Right renal cortex interstitium (tissue), 3 donors: ENCODE results near the gene SPOCK1. TPM values are rescaled to one million over a fixed set of nuclear protein-coding genes. Genes with fewer than 3 reads are reported as not detected.

Source experiments
- DNase-seq, 3 donors: peaks; one replicate each; pipeline ENCODE4 v3.0.0-alpha.2; 2013; ENCODE audit warnings: low read depth in 3 of 3, low spot score in 2 of 3
- polyA plus RNA-seq, 3 donors: library from polyadenylated mRNA; unstranded; fragments of 120-200 nt; gene quantifications; one replicate each; pipeline ENCODE4 v1.2.1, GENCODE V29; 2013; ENCODE audit not compliant: insufficient read length in 3 of 3

The SPOCK1 gene
- polyA plus RNA-seq, 3 donors = 8.2 to 9.8 (median 9.8) TPM

DNA sequence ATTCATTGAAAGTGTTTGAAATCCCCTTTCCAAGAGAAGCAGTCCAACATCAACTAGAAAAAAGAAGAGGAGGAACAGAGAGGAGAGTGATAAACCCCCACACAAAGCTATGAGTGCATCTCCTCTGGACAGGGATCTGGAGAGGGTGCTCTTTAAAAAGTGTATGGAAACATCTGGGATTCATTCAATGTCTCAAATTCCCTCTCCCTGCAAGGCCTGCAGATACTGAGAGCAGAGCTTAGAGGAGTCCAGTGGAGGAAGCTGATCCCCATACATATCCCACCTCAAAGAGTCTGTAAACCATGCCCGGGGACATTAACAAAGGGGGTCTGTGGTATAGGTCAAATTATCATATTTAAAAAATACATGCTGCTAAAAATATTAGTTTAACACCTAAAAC is 2.2 kb downstream of the SPOCK1 start:
- no peak for DNase-seq

DNA sequence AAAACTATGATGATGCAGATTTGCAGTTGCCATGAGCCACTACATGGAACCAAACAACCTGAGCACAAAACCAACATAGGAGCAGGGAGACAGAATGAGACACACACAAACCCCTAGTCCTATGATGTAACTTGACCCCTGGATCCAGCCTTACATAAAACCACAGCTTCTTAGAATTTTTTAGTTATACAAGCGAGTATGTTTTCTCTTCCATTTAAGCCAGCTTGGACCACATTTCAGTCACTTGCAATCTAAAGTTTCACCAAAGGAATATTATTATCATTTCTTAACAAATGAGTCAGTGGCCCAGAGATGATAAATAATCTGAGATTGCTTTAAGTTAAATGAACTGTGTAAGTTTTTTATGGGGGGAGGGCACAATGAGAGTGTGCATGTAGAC is 6.8 kb downstream of the SPOCK1 start:
- no peak for DNase-seq

DNA sequence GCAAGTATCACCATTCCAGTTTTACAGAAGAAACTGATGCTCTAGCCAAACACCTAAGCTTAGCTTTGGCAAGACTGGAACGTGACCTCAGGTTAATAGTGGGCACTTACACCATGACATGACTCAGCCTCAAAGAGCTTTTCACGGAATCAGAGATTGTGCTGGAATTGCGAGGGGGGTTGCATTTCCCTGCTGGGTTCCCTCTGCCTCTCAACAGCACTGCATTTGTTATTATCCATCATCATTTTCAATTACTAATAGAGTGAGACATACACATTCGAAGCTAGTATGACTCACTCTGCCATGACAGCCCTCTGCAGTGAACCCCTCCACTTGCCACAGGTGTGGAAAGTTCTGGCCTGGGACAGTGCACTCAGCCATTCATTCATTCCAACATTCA is 8.0 kb downstream of the SPOCK1 start:
- no peak for DNase-seq

DNA sequence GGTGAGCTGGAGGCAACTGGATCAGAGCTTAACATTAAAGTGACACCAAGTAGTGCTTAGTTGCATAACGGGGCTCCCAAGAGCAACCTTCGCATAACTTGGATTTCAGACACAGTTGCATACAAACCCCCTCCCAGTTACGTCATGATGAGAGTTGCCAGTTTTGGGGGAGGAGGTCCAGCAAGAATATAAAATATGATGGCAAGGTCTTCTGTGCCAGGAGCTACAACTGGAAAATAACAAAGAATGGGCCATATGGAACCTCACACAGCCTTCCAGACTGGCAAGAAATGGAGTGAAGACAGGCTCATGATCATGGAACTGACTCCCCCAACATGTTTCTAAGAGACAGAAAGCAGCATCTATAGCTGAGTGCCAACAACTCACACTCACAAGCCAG is 8.5 kb downstream of the SPOCK1 start:
- DNase-seq = no peak

DNA sequence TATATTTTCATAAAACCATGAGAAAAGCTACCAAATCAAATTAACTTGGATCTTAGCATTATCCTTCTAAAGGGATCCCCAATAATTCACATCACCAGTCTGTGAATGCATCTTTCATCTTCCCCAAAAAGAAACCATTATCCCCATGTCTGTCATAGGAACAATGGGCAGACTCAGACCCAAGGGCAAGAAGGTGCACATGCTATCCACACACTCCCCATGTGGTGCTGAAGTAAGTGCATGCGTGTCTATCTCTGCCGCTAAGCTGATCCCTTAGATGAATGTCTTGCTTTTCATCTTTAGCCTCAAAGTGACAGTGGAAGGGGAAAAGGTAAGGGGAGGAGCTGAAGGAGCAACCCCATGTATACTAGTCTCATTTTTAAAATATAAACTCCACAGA is 10.2 kb downstream of the SPOCK1 start:
- no peak for DNase-seq

DNA sequence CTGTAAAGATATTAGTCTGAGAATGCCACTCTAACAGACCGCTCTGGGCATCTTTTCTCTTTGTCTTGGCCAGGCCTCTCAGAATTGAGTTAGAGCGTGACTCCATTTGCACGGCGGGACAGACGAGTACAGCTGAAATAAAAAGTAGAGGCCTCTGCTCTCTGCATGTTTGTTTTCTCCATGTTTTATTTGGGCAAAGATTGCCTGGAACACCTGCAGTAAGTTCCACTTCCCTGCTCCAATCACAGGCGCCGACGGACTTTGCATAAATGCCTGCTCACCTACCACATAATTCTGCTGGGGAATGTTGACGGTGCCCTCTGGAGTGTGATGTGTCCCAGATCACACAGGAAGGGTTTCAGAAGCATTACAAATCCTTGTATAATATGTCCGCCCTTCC is 10.6 kb downstream of the SPOCK1 start:
- DNase-seq = no peak

DNA sequence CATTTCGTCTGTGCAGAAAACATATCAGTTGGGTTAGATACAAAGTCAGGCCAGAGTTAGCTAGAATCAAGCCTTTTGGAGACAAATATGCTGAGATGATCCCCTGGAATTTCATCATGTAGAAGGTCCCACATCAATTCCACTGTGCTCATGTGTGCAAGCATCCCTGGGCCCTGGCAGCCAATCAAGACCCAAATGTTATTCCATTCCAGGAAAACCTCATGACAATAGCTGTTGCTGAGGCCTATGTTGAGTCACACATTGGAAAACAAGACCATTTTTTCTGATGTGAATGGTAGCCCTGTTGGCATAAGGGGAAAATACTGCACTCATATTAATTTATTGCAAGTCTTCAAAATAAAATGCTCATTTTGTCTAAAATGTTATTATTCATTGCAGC is 11.5 kb downstream of the SPOCK1 start:
- DNase-seq = no peak

DNA sequence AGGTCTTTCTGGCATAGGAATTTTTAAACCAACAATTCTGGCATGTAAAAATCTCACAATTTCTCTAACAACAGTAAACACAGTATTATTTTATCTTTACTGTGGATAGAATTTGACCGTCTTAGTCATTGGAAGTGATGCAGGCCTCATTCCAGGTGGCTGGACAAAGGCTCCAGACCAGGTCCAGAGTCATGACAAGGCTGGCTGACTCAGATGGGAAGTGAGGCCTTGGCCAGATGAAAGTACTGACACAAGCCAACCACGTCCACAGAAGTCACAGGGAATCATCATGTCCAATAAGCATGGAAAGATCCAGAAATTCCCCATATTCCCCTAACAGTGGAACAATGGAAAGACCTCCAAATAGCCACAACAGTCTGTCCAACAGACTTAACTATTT is 12.4 kb downstream of the SPOCK1 start:
- no peak for DNase-seq

DNA sequence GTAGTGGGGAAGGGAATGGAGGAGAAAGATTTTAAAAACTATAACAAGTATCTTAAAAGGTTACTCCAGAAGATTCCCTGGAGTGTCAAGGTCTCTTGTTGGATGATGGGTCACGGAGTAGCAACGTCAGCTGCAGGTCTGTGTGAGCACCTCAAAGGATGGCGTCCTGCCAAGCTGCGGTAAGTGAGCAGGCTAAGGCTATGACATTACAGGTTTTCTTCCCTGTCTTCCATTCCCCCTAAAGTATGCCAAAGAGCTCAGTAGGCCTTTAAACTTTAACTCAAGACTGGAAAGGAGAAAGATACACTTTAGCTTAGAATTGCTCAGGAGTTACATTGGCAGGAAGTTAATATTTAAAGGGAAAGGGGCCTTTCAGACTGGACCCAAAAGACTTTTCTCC is 17.5 kb downstream of the SPOCK1 start:
- no peak for DNase-seq

DNA sequence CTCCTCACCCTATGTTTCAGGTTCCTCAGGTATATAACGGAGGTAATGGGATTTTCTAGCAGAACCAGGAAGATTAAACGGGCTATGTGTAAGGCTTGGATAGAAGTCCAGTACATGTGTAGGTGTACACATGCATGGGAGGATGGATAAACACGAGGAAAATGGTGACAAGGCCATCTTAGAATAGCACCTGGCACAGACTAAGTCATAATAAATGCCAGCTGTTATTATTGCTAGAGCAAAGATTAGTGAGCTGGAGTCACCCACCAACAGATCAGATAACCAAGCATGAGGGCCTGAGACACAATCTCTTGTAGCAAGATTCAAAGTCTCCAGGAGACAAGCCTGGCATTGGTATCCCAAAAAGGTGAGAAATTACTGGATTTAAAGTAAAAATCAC is 21.1 kb downstream of the SPOCK1 start:
- no peak for DNase-seq

DNA sequence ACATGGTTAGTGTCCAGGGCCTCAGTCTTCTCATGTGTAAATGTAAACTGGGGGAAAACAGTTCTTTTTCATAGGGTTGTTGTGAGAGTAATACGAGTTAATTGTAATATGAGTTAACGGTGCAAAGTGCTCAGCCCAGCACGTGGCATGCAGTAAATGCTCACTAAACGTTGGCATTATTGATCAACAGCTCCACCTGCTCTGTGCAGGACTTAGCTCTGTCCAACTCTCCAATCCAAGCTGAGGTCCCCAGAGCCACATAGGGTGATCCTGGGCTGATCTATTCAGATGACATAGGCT is 28.3 kb downstream of the SPOCK1 start:
- DNase-seq = no peak

DNA sequence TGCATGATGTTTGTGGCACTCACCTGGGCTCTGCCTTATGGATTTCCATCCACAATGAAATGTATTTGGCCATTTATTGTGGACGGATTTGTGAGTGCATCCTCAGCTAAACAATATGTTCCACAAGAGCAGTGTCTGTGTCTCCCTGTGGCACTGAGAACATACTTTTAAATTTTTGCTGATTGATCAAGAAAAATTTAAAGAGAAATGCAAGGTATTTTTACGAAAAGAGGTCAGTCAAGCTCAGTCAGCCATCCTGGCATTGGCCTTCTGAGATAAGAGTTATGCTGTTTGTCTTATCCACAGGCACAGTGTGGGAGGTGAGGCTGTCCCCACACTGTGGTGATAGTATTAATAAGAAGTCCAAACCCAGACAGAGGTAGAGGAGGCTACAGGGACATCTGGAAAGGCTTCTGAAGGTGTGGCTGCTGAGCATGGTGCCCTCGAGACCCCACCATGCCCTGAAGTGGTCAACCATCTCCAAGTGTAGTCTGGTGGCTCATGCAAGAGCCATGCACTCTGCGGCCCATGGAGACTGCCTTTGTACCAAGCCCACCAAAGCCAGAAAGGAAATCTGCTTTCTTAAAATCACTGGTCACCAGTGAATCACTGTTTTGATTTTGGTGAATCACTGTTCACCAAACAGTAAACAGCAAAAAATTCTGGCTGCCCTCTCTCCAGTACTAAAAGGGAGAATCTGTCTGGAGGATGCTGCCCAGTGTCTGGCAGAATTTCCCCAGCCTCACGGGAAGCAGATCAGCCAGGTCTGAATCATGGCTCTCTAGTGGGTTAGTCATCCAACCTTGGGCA is 28.8 kb downstream of the SPOCK1 start:
- DNase-seq = no peak

DNA sequence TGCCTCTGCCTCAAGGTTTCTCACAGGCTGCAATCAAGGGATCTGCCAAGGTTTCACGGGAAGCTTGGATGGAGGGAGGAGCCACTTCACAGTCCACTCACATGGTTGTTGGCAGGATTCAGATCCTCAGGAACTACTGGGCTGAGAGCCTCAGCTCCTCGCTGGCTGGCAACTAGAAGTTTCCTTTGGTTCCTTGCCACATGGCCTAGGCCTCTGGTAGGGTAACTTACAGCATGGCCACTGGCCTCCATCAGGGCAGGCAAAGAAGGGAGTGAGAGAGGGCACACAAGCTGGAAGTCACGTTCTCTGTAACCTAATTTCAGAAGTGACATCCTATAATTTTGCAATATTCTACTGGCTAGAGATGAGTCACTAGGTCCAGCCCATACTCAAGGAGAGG is 32.2 kb downstream of the SPOCK1 start:
- DNase-seq = no peak

DNA sequence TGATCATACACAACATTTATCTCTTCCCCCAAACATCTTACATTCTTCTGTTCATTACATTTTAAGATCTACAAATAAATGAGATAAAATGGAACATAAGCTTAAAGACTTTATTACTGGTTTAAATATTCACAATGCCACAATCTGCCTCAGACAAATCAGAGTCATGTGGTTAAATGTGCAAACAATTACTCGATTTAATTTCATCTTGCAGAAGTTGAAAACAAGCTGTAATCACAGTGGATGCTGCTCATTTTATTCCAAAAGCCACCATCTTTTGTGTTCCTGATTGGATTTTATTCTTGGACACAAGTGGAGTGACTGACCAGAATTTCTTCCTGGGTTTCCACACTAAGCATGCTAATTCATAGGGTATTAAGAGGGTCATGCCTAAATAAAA is 33.2 kb downstream of the SPOCK1 start:
- no peak for DNase-seq

DNA sequence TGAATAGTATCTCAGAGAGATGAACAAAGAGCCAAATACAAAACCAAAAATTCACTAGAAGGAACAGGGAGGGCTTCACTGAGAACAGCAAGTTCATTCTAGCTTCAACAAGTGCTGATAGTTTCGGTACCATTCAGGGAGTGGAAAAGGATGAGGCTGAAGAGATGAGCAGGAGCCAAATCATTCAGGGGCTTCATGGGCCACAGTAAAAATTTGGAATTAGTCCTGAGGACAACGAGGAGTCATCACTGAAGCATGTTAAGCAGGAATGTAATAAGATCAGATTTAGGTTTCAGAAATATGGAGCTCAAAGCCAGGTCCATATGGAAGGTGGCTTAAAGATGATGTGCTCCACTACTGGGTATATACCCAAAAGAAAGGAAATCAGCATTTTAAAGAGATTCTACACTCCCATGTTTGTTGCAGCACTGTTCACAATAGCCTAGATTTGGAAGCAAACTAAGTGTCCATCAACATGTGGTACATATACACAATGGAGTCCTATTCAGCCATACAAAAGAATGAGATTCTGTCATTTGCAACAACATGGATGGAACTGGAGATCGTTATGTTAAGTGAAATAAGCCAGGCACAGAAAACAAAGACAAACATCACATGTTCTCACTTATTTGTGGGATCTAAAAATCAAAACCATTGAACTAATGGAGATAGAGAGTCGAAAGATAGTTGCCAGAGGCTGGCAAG is 36.2 kb downstream of the SPOCK1 start:
- DNase-seq = no peak

DNA sequence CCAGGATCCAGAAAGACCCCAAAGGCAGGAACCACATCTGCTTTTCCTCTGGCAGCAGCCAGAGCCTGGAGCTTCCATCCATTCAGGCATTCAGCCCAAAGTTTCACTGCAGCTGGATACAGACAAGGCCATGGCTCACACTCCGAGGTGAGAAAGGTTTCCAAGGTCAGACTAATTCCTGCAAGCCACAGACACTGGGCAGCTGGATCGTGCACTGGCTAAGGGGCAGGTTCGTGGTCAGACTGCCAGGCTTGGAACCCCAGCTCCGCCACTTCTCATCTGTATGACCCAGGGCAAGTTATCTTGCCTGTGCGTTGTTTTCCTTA is 36.9 kb downstream of the SPOCK1 start:
- DNase-seq = no peak

DNA sequence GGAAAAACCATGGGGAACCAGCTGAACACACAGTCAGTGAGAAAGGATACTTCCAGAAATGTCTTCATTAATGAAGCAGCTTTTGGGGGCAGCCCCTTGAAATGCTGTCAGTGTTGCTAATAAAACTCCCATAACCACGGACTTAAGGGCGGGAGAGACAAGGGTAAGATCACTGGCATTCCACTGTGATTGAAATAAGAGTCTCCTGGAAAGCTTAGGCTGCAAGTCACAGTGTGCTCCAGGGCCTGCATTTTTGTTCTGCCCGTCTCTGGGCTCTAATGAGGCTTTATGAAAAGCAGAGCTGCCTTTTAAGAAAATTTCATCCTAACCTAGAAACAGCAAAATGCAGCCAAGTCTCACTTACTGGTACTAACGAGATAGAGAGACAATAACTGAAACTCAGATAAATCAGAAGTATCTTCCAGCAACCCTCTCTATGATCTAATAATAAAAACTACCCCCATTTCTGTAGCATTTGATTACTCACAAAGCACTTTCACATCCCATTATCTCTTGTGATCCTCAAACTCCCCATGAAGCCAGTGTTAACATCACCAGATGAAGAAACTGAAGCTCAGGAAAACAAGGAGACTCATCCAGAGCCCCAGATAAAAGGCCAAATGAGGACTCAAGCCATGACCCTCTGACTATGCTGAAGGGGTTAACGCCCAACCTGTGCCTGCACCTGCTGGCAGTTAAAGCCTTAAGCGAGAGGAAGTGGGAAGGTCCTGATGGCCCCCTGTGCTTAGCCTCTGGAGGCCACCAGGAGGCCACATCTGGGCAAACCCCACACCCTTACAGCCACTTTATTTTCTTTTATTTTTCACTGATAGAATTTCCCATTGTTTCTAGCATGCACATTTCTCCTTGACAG is 37.5 kb downstream of the SPOCK1 start:
- no peak for DNase-seq

DNA sequence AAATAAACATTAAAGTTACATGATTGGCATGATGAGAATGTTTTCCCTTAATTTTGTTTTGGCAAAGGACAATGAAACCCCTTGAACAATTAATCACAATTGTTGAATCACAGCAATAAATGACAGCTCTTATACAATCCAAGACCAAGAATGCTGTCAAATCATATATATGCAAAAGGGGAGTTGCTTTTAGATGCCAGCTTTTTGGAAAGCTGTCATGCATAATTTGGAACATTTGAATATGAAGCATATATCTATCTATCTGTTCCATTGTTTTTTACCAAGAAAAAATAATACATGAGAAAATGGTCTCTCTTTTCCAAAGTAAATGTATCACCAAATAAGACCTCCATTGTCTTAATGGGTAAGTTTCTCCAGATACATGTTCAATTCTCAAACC is 44.5 kb downstream of the SPOCK1 start:
- no peak for DNase-seq

DNA sequence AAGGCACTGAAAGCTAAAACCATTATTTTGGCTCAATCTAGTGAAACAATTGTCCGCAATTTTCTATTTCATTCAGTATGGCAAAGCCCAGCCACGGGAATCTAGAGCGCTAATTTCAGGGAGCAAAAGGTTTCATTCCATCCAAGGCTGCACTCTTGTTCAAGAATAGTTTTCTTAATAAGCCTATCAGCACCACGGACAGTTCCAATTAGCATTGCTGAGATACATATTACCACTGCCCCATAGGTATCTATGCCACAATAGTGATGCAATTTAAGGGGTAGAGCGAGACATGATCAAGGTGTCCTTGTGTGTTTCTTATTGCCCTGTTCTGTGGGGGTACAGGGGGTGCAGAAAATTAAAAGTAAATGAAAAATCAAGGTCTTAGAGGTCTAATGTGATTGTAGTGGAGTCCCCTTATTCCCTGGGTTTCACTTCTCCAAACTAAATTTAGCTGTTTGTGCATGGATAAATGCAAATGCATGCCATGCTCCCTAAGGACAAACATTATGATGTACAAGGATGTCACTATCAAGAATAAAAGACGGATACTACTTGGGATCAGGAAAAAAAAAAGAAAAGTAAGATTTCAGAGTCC is 45.5 kb downstream of the SPOCK1 start:
- DNase-seq = peak; percentile 41 to 52 (median 42)

DNA sequence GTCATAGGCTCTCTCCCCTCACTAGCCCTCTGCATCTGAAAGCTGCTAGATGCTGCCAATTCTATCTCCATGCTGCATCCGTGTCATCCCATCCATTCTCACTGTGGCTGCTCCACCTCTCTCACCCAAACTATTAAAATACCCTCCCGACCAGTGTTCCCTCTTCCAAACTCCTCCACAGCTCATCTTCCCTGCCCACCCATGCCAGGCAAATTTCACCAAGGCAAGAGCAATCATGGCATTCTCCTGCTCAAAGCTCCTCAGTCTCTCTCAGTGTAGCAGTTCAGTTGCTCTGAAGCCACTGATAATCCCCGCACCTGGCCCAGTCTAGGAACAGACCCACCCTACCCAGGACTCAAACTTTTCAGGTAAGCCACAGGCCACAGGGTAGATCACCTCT is 48.4 kb downstream of the SPOCK1 start:
- no peak for DNase-seq

DNA sequence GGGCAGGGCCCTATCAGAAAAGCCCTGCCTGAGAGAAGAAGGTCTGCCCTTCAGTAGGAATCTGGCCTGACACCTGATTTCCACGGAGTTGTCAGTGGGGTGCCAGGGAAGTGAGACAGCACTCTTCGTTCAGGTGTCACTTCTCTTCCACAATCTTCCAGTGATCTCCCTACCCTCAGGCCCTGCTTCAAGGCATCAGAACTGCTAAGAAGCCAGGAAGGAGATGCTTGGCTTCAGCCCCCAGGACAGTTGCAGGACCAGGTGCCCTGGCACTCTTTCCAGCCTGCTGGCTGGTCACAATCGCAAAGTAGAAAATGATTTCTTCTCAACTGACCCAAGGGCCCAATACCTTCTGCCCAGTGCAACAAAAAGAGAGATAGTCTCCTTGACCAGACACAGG is 50.3 kb downstream of the SPOCK1 start:
- DNase-seq = no peak
